Esophagus muscularis mucosa (tissue), 3 donors: ENCODE data around the gene HAPLN3.

Source experiments
- CTCF ChIP-seq, 3 experiments: fragments of 200-600 bp in 2 of 3; fragments of 450-650 bp in 1 of 3; sonication (generic) in 2 of 3; IDR thresholded peaks; one replicate each; pipeline ENCODE4 v1.5.1; 2017 to 2019; ENCODE audit warnings: antibody characterized with exemption in 3 of 3, mild to moderate bottlenecking in 2 of 3, moderate library complexity in 1 of 3
- POLR2A ChIP-seq: fragments of 450-650 bp; IDR thresholded peaks from one replicate; pipeline ENCODE4 v1.6.1; 2017; ENCODE audit warnings: antibody characterized with exemption, moderate library complexity, mild to moderate bottlenecking, low read depth

GRCh38 chr15:88894348-88894818, 961 bp downstream of the HAPLN3 start:
- TF ChIP-seq CTCF (IDR thresholded peaks at IDR 0.05) (peak; percentile 55 to 82 (median 57)), POLR2A (no peak)
